K562 (cell line): ENCODE results near the gene PPP1R3A. TPM values are rescaled to one million over a fixed set of nuclear protein-coding genes. Genes with fewer than 3 reads are reported as not detected.

Experiments used
- CSDE1 ChIP-seq, 2 experiments: fragments of 450-650 bp; IDR thresholded peaks; 2 replicates each; pipeline ENCODE4 v1.6.1; 2016; ENCODE audit warnings: mild to moderate bottlenecking in 1 of 2
- NCOA6 ChIP-seq: fragments of 450-650 bp; IDR thresholded peaks from 2 replicates; pipeline ENCODE4 v1.6.1; 2017; ENCODE audit warnings: mild to moderate bottlenecking
- REST ChIP-seq, 2 experiments: fragments of 450-650 bp; formaldehyde crosslinking in 1 of 2; IDR thresholded peaks; 2 replicates each; pipeline versions ENCODE4 v1.4.0 to v1.6.1; 2014 to 2020; ENCODE audit warnings: mild to moderate bottlenecking in 2 of 2, borderline replicate concordance in 1 of 2, low read depth in 1 of 2
- polyA plus RNA-seq, 8 experiments: library from polyadenylated mRNA; depleted of rRNA in 4 of 8; stranded (reverse) in 5 of 8; unstranded in 3 of 8; fragments of >200 nt; fragmentation: Nextera tagmentation in 2 of 8; fragmentation: Illumina TruSeq in 1 of 8; extraction: Ambion mirVana in 2 of 8; extraction: Trizol in 1 of 8; gene quantifications; 2 replicates each; pipeline versions ENCODE4 v1.2.1 to v1.2.3, GENCODE V29; 2011 to 2014; ENCODE audit warnings: inconsistent platforms in 1 of 8, missing spikeins in 1 of 8
- total RNA-seq, 7 experiments: library from RNA; depleted of rRNA in 6 of 7; stranded (reverse); fragments of >200 nt in 6 of 7; fragmentation: Illumina TruSeq in 2 of 7; extraction: Trizol in 2 of 7; gene quantifications; 2 replicates each; pipeline versions ENCODE4 v1.2.1 to v1.2.3, GENCODE V29; 2011 to 2021; ENCODE audit warnings: low replicate concordance in 1 of 7

Gene PPP1R3A
- total and polyA plus RNA-seq, 9 of the 15 experiments (the other 6 are each of a cell fraction or from before 2014, with no cell fraction given) = 0.01 to 0.03 TPM; not detected in 7

GRCh38 chr7:113936982-113937381 lies 18.2 kb upstream of the PPP1R3A start (continued):
- no peak for TF ChIP-seq REST (IDR thresholded peaks at IDR 0.05; ENCODE audit: borderline replicate concordance)
- no peak for TF ChIP-seq REST (CRISPR knock-in tag; IDR thresholded peaks at IDR 0.05; ENCODE audit: low read depth)
- no peak for TF ChIP-seq NCOA6
- TF ChIP-seq CSDE1 (IDR thresholded peaks at IDR 0.05) = no peak
